ENCODE measurements around the gene P3R3URF.

DNA sequence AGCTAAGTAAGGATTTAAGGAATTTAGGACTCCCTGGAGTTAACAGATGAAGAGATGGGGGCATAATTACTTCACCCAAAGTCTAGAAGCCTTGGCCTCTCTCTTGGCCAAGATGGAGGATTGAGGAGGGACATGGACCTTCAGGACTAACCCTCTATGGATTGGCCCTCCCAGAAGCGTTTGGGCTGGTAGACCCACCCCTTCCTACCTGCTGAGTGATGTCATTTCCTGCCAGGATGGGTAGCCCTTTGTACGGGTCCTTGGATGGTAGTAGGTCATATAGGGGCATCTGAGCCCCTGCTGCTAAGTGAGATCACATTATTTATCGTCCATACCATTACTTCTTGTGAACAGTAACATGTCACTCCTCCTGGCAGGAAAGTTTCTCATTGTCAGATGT is 44.5 kb upstream of the P3R3URF start:
- TF ChIP-seq, protein P1, sequence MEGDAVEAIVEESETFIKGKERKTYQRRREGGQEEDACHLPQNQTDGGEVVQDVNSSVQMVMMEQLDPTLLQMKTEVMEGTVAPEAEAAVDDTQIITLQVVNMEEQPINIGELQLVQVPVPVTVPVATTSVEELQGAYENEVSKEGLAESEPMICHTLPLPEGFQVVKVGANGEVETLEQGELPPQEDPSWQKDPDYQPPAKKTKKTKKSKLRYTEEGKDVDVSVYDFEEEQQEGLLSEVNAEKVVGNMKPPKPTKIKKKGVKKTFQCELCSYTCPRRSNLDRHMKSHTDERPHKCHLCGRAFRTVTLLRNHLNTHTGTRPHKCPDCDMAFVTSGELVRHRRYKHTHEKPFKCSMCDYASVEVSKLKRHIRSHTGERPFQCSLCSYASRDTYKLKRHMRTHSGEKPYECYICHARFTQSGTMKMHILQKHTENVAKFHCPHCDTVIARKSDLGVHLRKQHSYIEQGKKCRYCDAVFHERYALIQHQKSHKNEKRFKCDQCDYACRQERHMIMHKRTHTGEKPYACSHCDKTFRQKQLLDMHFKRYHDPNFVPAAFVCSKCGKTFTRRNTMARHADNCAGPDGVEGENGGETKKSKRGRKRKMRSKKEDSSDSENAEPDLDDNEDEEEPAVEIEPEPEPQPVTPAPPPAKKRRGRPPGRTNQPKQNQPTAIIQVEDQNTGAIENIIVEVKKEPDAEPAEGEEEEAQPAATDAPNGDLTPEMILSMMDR (IDR thresholded peaks at IDR 0.05), result no peak
- no peak for TF ChIP-seq ZFX (IDR thresholded peaks at IDR 0.05; ENCODE audit: borderline replicate concordance)

Data from 22Rv1 (cell line).